HepG2 (cell line): ENCODE results near the gene PPP1R3C. TPM values are rescaled to one million over a fixed set of nuclear protein-coding genes. Genes with fewer than 3 reads are reported as not detected.

Experiments
- ATAC-seq: fragments of 200-7000 bp; cut with Tn5 transposase; 3 replicates; pipeline ENCODE4 v1.9.1; 2020; ENCODE audit warnings: mild to moderate bottlenecking, moderate library complexity
- BruUV-seq: library from RNA; stranded (reverse); fragments of 400-500 nt; replicated peaks from 2 replicates; lab custom pipeline; 2021; lab: Mats Ljungman, UMichigan
- CTCF ChIA-PET: fragments of 300-600 bp; formaldehyde crosslinking; extraction: SDS; loops from one replicate; lab custom pipeline; 2021; ENCODE audit warnings: low total read pairs, inconsistent platforms, low intra/inter-chr PET ratio; lab: Yijun Ruan, JAX
- POLR2A ChIA-PET: fragments of 350-600 bp; sonication (Branson Sonifier 250); formaldehyde crosslinking; loops from one replicate; lab custom pipeline; 2020; ENCODE audit warnings: antibody characterized with exemption, inconsistent platforms; lab: Yijun Ruan, JAX
- DNase-seq: peaks from one replicate; pipeline ENCODE4 v3.0.0-alpha.2; 2015; ENCODE audit warnings: low spot score
- FAIRE-seq: peaks from 3 replicates; lab custom pipeline; 2011; peaks lifted over from hg19 to GRCh38; lab: Jason Lieb, UNC
- H2AFZ ChIP-seq: one replicate; pipeline ENCODE4 v1.6.1; 2011; ENCODE audit warnings: low read length, inconsistent platforms
- H3K27ac ChIP-seq: fragments of 300-600 bp; 3 replicates; pipeline ENCODE4 v1.8.0; 2011; ENCODE audit warnings: mixed run types, mild to moderate bottlenecking, mixed read lengths, low read length, inconsistent platforms; ENCODE audit not compliant: insufficient read depth; ENCODE audit errors: extremely low read length
- H3K27me3 ChIP-seq, 2 experiments: fragments of 200-600 bp in 1 of 2; 2 replicates in 1 of 2; 3 replicates in 1 of 2; pipeline versions ENCODE4 v1.6.0 to v1.8.0; 2011; ENCODE audit warnings: low read length in 2 of 2, mild to moderate bottlenecking in 2 of 2, moderate library complexity in 2 of 2, inconsistent platforms in 1 of 2; ENCODE audit not compliant: insufficient read depth in 2 of 2, control insufficient read depth in 1 of 2
- H3K36me3 ChIP-seq, 2 experiments: fragments of 200-600 bp in 1 of 2; replicated peaks in 1 of 2; 2 replicates in 1 of 2; 3 replicates in 1 of 2; pipeline versions ENCODE4 v1.5.1 to v1.8.0; 2011; ENCODE audit warnings: low read length in 2 of 2, inconsistent platforms in 1 of 2; ENCODE audit not compliant: insufficient read depth in 2 of 2, control insufficient read depth in 1 of 2
- H3K4me1 ChIP-seq: 2 replicates; pipeline ENCODE4 v1.5.1; 2012; ENCODE audit warnings: low read length, inconsistent platforms; ENCODE audit not compliant: insufficient read depth
- H3K4me2 ChIP-seq: 2 replicates; pipeline ENCODE4 v1.6.0; 2011; ENCODE audit warnings: low read depth, low read length, inconsistent platforms
- H3K4me3 ChIP-seq, 3 experiments: fragments of 200-600 bp in 1 of 3; sonication (generic), shearing (Covaris generic) in 1 of 3; replicated peaks in 1 of 3; 2 replicates each; pipeline ENCODE4 v1.5.1; 2011 to 2016; ENCODE audit warnings: low read length in 3 of 3, inconsistent platforms in 2 of 3, low read depth in 2 of 3, mild to moderate bottlenecking in 2 of 3, control low read depth in 1 of 3, mixed read lengths in 1 of 3; ENCODE audit not compliant: insufficient read depth in 1 of 3
- H3K79me2 ChIP-seq: one replicate; pipeline ENCODE4 v1.6.1; 2011; ENCODE audit warnings: low read length, inconsistent platforms; ENCODE audit not compliant: insufficient read depth
- H3K9ac ChIP-seq: 2 replicates; pipeline ENCODE4 v1.6.0; 2011; ENCODE audit warnings: mild to moderate bottlenecking, low read depth, low read length, inconsistent platforms; ENCODE audit not compliant: insufficient read depth
- H3K9me3 ChIP-seq: 2 replicates; pipeline ENCODE4 v1.5.1; 2012; ENCODE audit warnings: mild to moderate bottlenecking, low read length
- H4K20me1 ChIP-seq: 2 replicates; pipeline ENCODE4 v1.6.0; 2011; ENCODE audit warnings: inconsistent platforms, mild to moderate bottlenecking, low read length, moderate library complexity; ENCODE audit not compliant: insufficient read depth
- ATF7 ChIP-seq, 2 experiments: fragments of 450-650 bp in 1 of 2; sonication (generic) in 1 of 2; formaldehyde crosslinking in 1 of 2; IDR thresholded peaks; 2 replicates each; pipeline versions ENCODE4 v1.4.0 to v1.6.1; 2016 to 2020; ENCODE audit warnings: antibody characterized with exemption in 1 of 2, mild to moderate bottlenecking in 1 of 2, missing genetic modification reagents in 1 of 2
- EP300 ChIP-seq, 3 experiments: sonication (generic) in 1 of 3; formaldehyde crosslinking in 1 of 3; IDR thresholded peaks; 2 replicates each; pipeline versions ENCODE4 v1.5.1 to v1.6.1; 2011 to 2020; ENCODE audit warnings: low read depth in 2 of 3, low read length in 2 of 3, borderline replicate concordance in 1 of 3, improper control_type of control experiment in 1 of 3, mild to moderate bottlenecking in 1 of 3, missing genetic modification reagents in 1 of 3, moderate library complexity in 1 of 3
- MAFF ChIP-seq: IDR thresholded peaks from 2 replicates; pipeline ENCODE4 v1.6.1; 2011; ENCODE audit warnings: low read depth, low read length, improper control_type of control experiment
- MAFK ChIP-seq, 2 experiments: IDR thresholded peaks in 1 of 2; conservative IDR thresholded peaks in 1 of 2; 2 replicates each; pipeline ENCODE4 v1.6.1; 2011; ENCODE audit warnings: improper control_type of control experiment in 2 of 2, low read length in 2 of 2
- MBNL3 ChIP-seq: fragments of 250-450 bp; sonication (Bioruptor Pico); conservative IDR thresholded peaks from 2 replicates; pipeline ENCODE4 v1.8.0; 2022; ENCODE audit warnings: mild to moderate bottlenecking, inconsistent platforms
- THYN1 ChIP-seq: sonication (generic); formaldehyde crosslinking; IDR thresholded peaks from 2 replicates; pipeline ENCODE4 v1.8.1; 2023; ENCODE audit warnings: low read depth, mild to moderate bottlenecking, moderate library complexity, missing genetic modification reagents, borderline replicate concordance
- ZFY ChIP-seq: sonication (generic); formaldehyde crosslinking; IDR thresholded peaks from 2 replicates; pipeline ENCODE4 v1.4.0; 2020; ENCODE audit warnings: missing genetic modification reagents
- ZKSCAN8 ChIP-seq: IDR thresholded peaks from 2 replicates; pipeline ENCODE4 v1.6.1; 2016; ENCODE audit warnings: borderline replicate concordance, missing genetic modification reagents, missing compliant biosample characterization
- ZNF414 ChIP-seq: sonication (generic); formaldehyde crosslinking; IDR thresholded peaks from 2 replicates; pipeline ENCODE4 v1.5.0; 2020; ENCODE audit warnings: missing genetic modification reagents
- ZNF552 ChIP-seq: sonication (generic); formaldehyde crosslinking; IDR thresholded peaks from 2 replicates; pipeline ENCODE4 v1.9.0; 2022; ENCODE audit warnings: missing genetic modification reagents, mild to moderate bottlenecking, borderline replicate concordance
- ZNF607 ChIP-seq: sonication (generic); formaldehyde crosslinking; IDR thresholded peaks from 2 replicates; pipeline ENCODE4 v1.5.1; 2020; ENCODE audit warnings: missing genetic modification reagents, mild to moderate bottlenecking, borderline replicate concordance
- WGBS: methylation state at CpG from one replicate; pipeline ENCODE4 v1.1.6; 2017; ENCODE audit warnings: low lambda C conversion rate; 5-methylcytosine and 5-hydroxymethylcytosine counted together
- in situ Hi-C: cut with HindIII; loops from 2 replicates; pipeline ENCODE4 v1.10.0; 2017; ENCODE audit warnings: low pct_unique_long_range_greater_than_20kb; ENCODE audit not compliant: extremely low pct_ligation_motif_present
- intact Hi-C: fragments of 100-400 bp; cut with micrococcal nuclease; formaldehyde crosslinking; loops from one replicate; pipeline ENCODE4 v1.10.0; 2022; ENCODE audit not compliant: unreplicated experiment
- polyA plus RNA-seq, 8 experiments: library from polyadenylated mRNA; depleted of rRNA in 3 of 8; stranded (reverse) in 7 of 8; unstranded in 1 of 8; fragments of >200 nt; fragmentation: Illumina TruSeq in 4 of 8; extraction: Trizol in 4 of 8; gene quantifications; 2 replicates each; pipeline versions ENCODE4 v1.2.1 to v1.2.3, GENCODE V29; 2011 to 2016; ENCODE audit warnings: low read depth in 4 of 8, missing spikeins in 1 of 8, mixed read lengths in 1 of 8; ENCODE audit not compliant: insufficient read depth in 1 of 8
- total RNA-seq, 5 experiments: library from RNA; depleted of rRNA; stranded (reverse); fragments of >200 nt; fragmentation: Illumina TruSeq; extraction: Trizol; gene quantifications; 2 replicates each; pipeline ENCODE4 v1.2.3, GENCODE V29; 2016; ENCODE audit warnings: low read depth in 1 of 5
- TF ChIP-seq, protein P1 (sequence below): sonication (generic); formaldehyde crosslinking; IDR thresholded peaks from 2 replicates; pipeline ENCODE4 v1.5.0; 2020; ENCODE audit warnings: missing genetic modification reagents
- TF ChIP-seq, protein P2 (sequence below): sonication (generic); formaldehyde crosslinking; conservative IDR thresholded peaks from 2 replicates; pipeline ENCODE4 v1.8.0; 2022; ENCODE audit warnings: mild to moderate bottlenecking, moderate library complexity, missing genetic modification reagents

Gene PPP1R3C
- total and polyA plus RNA-seq, 2 of the 13 experiments (the other 11 are each of a cell fraction or from before 2014, with no cell fraction given), result 13.3 to 14.8 TPM

GRCh38 chr10:91602868-91603568 is 29.9 kb downstream of the PPP1R3C start:
- no peak overlapping the region for H3K9ac ChIP-seq
- H3K36me3 ChIP-seq, result no peaks in the 10 kb centered on the region
- H3K4me2 ChIP-seq, result no peak overlapping the region
- peaks cover 35% of the 10 kb centered on the region for H3K4me1 ChIP-seq
- DNase-seq (no peak), ATAC-seq (no peak), FAIRE-seq (no peak)
- H2AFZ ChIP-seq, result no peak overlapping the region
- in situ Hi-C loops, result no loop called here
- no peaks in the 10 kb centered on the region for H3K27me3 ChIP-seq
- no peak overlapping the region for H3K4me3 ChIP-seq
- ChIA-PET CTCF (no interaction called here), POLR2A (no interaction called here)
- WGBS, result 55% methylated on average over 4 of the region's 4 CpGs
- no peaks in the 10 kb centered on the region for H3K79me2 ChIP-seq
- intact Hi-C loops, result no loop called here
- no peaks in the 10 kb centered on the region for H4K20me1 ChIP-seq
- no TSS peak for BruUV-seq
- no peak overlapping the region for H3K27ac ChIP-seq
- peaks cover 21% of the 10 kb centered on the region for H3K9me3 ChIP-seq
- TF ChIP-seq ZKSCAN8 (CRISPR knock-in tag) (no peak), ATF7 (IDR thresholded peaks at IDR 0.05) (no peak), ATF7 (CRISPR knock-in tag; IDR thresholded peaks at IDR 0.05) (no peak), THYN1 (CRISPR knock-in tag) (no peak), MAFF (peak; percentile 88), MAFK (conservative IDR thresholded peaks at IDR 0.05 in 1 of 2, IDR thresholded peaks at IDR 0.05 in 1 of 2; ENCODE audit: low read length in 2 of 2) (peak; percentile 88 to 93), ZNF607 (CRISPR knock-in tag) (no peak), ZFY (no peak), MBNL3 (CRISPR knock-in tag) (no peak), EP300 (IDR thresholded peaks at IDR 0.05; ENCODE audit: low read depth in 2 of 2, low read length in 2 of 2) (no peak), EP300 (CRISPR knock-in tag; IDR thresholded peaks at IDR 0.05; ENCODE audit: borderline replicate concordance) (no peak), ZNF552 (CRISPR knock-in tag) (no peak), ZNF414 (CRISPR knock-in tag) (no peak)
- TF ChIP-seq, protein P1, sequence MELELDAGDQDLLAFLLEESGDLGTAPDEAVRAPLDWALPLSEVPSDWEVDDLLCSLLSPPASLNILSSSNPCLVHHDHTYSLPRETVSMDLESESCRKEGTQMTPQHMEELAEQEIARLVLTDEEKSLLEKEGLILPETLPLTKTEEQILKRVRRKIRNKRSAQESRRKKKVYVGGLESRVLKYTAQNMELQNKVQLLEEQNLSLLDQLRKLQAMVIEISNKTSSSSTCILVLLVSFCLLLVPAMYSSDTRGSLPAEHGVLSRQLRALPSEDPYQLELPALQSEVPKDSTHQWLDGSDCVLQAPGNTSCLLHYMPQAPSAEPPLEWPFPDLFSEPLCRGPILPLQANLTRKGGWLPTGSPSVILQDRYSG (CRISPR knock-in tag), result no peak
- TF ChIP-seq, protein P2, sequence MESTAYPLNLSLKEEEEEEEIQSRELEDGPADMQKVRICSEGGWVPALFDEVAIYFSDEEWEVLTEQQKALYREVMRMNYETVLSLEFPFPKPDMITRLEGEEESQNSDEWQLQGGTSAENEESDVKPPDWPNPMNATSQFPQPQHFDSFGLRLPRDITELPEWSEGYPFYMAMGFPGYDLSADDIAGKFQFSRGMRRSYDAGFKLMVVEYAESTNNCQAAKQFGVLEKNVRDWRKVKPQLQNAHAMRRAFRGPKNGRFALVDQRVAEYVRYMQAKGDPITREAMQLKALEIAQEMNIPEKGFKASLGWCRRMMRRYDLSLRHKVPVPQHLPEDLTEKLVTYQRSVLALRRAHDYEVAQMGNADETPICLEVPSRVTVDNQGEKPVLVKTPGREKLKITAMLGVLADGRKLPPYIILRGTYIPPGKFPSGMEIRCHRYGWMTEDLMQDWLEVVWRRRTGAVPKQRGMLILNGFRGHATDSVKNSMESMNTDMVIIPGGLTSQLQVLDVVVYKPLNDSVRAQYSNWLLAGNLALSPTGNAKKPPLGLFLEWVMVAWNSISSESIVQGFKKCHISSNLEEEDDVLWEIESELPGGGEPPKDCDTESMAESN (CRISPR knock-in tag), result no peak
